NCI-H1417 treated with DMSO at 0.1 percent for 48 hours (cell line): Measurements from ENCODE around the gene KRTAP5-10.
"Not testable (repeated sequence)": the region's sequence is repeated elsewhere in the genome, so short reads cannot be mapped to it uniquely, and the experiment has no call there.

ENCODE experiments used
- DNase-seq: peaks from one replicate; lab custom pipeline; 2025; lab: John Stamatoyannopoulos, UW

Gene KRTAP5-10

GRCh38 chr11:71572811-71573210 is 7.4 kb downstream of the KRTAP5-10 start:
- DNase-seq, result no peak

GRCh38 chr11:71574418-71574817 is 9.1 kb downstream of the KRTAP5-10 start:
- no peak for DNase-seq

GRCh38 chr11:71575723-71576424 is 10.5 kb downstream of the KRTAP5-10 start:
- DNase-seq, result no peak

- DNase-seq, result not testable (repeated sequence)
Observed at GRCh38 chr11:71576688-71577465, 11.5 kb downstream of the KRTAP5-10 start.

- no peak for DNase-seq
Observed at GRCh38 chr11:71577469-71578004, 12.2 kb downstream of the KRTAP5-10 start.

GRCh38 chr11:71579513-71579912 is 14.2 kb downstream of the KRTAP5-10 start:
- DNase-seq, result not testable (repeated sequence)

- DNase-seq, result peak; percentile 4
Observed at GRCh38 chr11:71580057-71581003, 15.0 kb downstream of the KRTAP5-10 start.

- DNase-seq, result no peak
Observed at GRCh38 chr11:71581826-71582225, 16.5 kb downstream of the KRTAP5-10 start.

GRCh38 chr11:71582309-71582895 is 17.0 kb downstream of the KRTAP5-10 start, which contains the start of gene KRTAP5-11:
Gene KRTAP5-11 (minus strand): TSS chr11:71582875. CDS start chr11:71582837, 38 bp downstream.
- DNase-seq, result no peak

- not testable (repeated sequence) for DNase-seq
Observed at GRCh38 chr11:71582969-71583368, 17.6 kb downstream of the KRTAP5-10 start.

- DNase-seq, result not testable (repeated sequence)
Observed at GRCh38 chr11:71585673-71586072, 20.3 kb downstream of the KRTAP5-10 start.

- DNase-seq, result not testable (repeated sequence)
Observed at GRCh38 chr11:71588314-71588713, 23.0 kb downstream of the KRTAP5-10 start.

GRCh38 chr11:71588822-71589545 is 23.6 kb downstream of the KRTAP5-10 start:
- not testable (repeated sequence) for DNase-seq

GRCh38 chr11:71589546-71589920 is 24.2 kb downstream of the KRTAP5-10 start:
- not testable (repeated sequence) for DNase-seq

- not testable (repeated sequence) for DNase-seq
Observed at GRCh38 chr11:71603221-71603620, 37.9 kb downstream of the KRTAP5-10 start.

- DNase-seq, result not testable (repeated sequence)
Observed at GRCh38 chr11:71604798-71605488, 39.6 kb downstream of the KRTAP5-10 start.

- DNase-seq, result not testable (repeated sequence)
Observed at GRCh38 chr11:71606853-71607519, 41.6 kb downstream of the KRTAP5-10 start.

- DNase-seq, result not testable (repeated sequence)
Observed at GRCh38 chr11:71607520-71608216, 42.3 kb downstream of the KRTAP5-10 start.

GRCh38 chr11:71608272-71608671 is 42.9 kb downstream of the KRTAP5-10 start:
- DNase-seq, result not testable (repeated sequence)
